Karpas-422 (cell line): ENCODE data around the gene SERINC5. TPM values are rescaled to one million over a fixed set of nuclear protein-coding genes. Genes with fewer than 3 reads are reported as not detected.
"Not testable (repeated sequence)": the region's sequence is repeated elsewhere in the genome, so short reads cannot be mapped to it uniquely, and the experiment has no call there.

Experiments used
- DNase-seq: peaks from one replicate; pipeline ENCODE4 v3.0.0-alpha.2; 2015
- H2AFZ ChIP-seq: fragments of 200-600 bp; sonication (generic); 2 replicates; pipeline ENCODE4 v1.6.1; 2014; ENCODE audit warnings: antibody characterized with exemption, low read length, mixed read lengths
- H3K27ac ChIP-seq: fragments of 200-600 bp; sonication (generic); 2 replicates; pipeline ENCODE4 v1.5.1; 2014; ENCODE audit warnings: mild to moderate bottlenecking, low read length, moderate library complexity
- H3K27me3 ChIP-seq: fragments of 200-600 bp; sonication (generic); 2 replicates; pipeline ENCODE4 v1.6.1; 2014; ENCODE audit warnings: low read length, mixed read lengths
- H3K36me3 ChIP-seq: fragments of 200-600 bp; sonication (generic); 2 replicates; pipeline ENCODE4 v1.6.1; 2014; ENCODE audit warnings: low read length, mixed read lengths; ENCODE audit not compliant: insufficient read depth
- H3K4me1 ChIP-seq: fragments of 200-600 bp; sonication (generic); 2 replicates; pipeline ENCODE4 v1.6.1; 2014; ENCODE audit warnings: mild to moderate bottlenecking, low read length, mixed read lengths
- H3K4me2 ChIP-seq: fragments of 200-600 bp; sonication (generic); 2 replicates; pipeline ENCODE4 v1.6.1; 2014; ENCODE audit warnings: low read length, low read depth, mild to moderate bottlenecking; ENCODE audit not compliant: poor library complexity, severe bottlenecking
- H3K4me3 ChIP-seq: fragments of 200-600 bp; sonication (generic); 2 replicates; pipeline ENCODE4 v1.5.1; 2014; ENCODE audit warnings: mild to moderate bottlenecking, antibody characterized with exemption, low read length, mixed read lengths
- H3K79me2 ChIP-seq: fragments of 200-600 bp; sonication (generic); 2 replicates; pipeline ENCODE4 v1.6.1; 2014; ENCODE audit warnings: mild to moderate bottlenecking, low read length, mixed read lengths
- H3K9ac ChIP-seq: fragments of 200-600 bp; sonication (generic); 2 replicates; pipeline ENCODE4 v1.6.0; 2014; ENCODE audit warnings: low read length
- H3K9me2 ChIP-seq: fragments of 200-600 bp; sonication (generic), shearing (Covaris generic); replicated peaks from 2 replicates; pipeline ENCODE4 v1.6.0; 2014; ENCODE audit warnings: mild to moderate bottlenecking, low read length, moderate library complexity; ENCODE audit not compliant: insufficient read depth
- H3K9me3 ChIP-seq: fragments of 300-700, 200-600 bp; sonication (generic); 2 replicates; pipeline ENCODE4 v1.6.1; 2014; ENCODE audit warnings: low read length, mixed read lengths
- H4K20me1 ChIP-seq: fragments of 200-600 bp; sonication (generic); 2 replicates; pipeline ENCODE4 v1.6.1; 2014; ENCODE audit warnings: mild to moderate bottlenecking, antibody characterized with exemption, low read length, low read depth; ENCODE audit not compliant: insufficient read depth
- total RNA-seq: library from RNA; depleted of rRNA; stranded (reverse); fragments of >200 nt; shearing (Covaris generic); gene quantifications from 2 replicates; pipeline ENCODE4 v1.2.3, GENCODE V29; 2014; ENCODE audit warnings: low replicate concordance

The SERINC5 gene
- total RNA-seq, 1 experiment from 2014 or later, result 4.4 TPM

DNA sequence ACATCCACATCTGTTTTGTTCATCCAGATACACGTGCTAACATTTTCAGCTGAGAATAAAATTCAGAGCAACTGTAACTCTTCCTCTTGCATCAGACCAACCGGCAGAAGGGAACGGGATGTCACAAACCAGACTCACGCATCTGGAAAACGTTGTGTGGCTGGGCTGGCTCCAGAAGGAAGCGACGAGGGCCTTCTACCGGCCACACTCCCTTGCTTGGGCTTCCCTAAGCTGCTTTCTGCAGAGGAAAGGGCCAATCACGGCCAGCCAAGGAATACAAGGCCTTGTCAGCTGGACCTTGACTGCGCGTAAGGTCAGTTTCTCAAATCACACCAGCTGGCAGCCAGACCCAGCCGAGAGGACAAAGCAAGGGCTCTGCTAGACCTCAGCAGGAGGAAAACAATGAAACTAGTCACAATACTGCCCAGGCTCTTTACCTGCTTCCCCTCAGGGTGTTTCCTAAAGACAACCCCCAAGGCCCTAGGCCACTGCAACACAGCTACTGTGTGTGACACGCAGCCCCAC is 114.6 kb downstream of the SERINC5 start:
- H3K79me2 ChIP-seq, result no peaks in the 10 kb centered on the region
- no peak for DNase-seq
- no peaks in the 10 kb centered on the region for H3K9me2 ChIP-seq
- H3K4me2 ChIP-seq, result no peak overlapping the region
- H3K9ac ChIP-seq, result no peak overlapping the region
- H2AFZ ChIP-seq, result no peak overlapping the region
- no peak overlapping the region for H3K27ac ChIP-seq
- H3K4me1 ChIP-seq, result peaks cover 15% of the 10 kb centered on the region
- no peaks in the 10 kb centered on the region for H4K20me1 ChIP-seq
- no peaks in the 10 kb centered on the region for H3K9me3 ChIP-seq
- no peaks in the 10 kb centered on the region for H3K36me3 ChIP-seq
- H3K4me3 ChIP-seq, result no peak overlapping the region
- H3K27me3 ChIP-seq, result no peaks in the 10 kb centered on the region

DNA sequence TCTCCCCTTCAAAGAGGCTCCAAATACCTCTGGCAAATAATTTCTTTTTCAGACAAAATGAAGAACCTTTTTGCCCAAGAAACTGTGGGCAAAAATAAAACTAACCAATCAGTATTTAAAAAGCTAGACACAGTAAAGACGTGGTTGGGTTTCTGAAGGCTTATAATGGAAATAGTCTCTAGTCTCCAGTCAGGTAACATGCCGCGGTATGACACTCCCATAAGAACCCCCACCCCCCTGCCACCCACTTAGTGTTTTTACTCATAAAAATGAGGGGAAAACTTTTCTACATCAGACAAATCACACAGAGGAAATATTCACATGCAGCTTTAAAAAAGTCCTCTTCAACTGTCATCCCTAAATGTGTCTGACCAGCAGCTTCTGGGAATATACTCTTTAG is 115.4 kb downstream of the SERINC5 start:
- H3K9me2 ChIP-seq, result no peaks in the 10 kb centered on the region
- no peaks in the 10 kb centered on the region for H3K79me2 ChIP-seq
- H2AFZ ChIP-seq, result no peak overlapping the region
- H3K27ac ChIP-seq, result no peak overlapping the region
- no peak overlapping the region for H3K9ac ChIP-seq
- H3K4me2 ChIP-seq, result no peak overlapping the region
- H4K20me1 ChIP-seq, result no peaks in the 10 kb centered on the region
- H3K4me3 ChIP-seq, result no peak overlapping the region
- peaks cover 15% of the 10 kb centered on the region for H3K4me1 ChIP-seq
- H3K36me3 ChIP-seq, result no peaks in the 10 kb centered on the region
- DNase-seq, result peak; percentile 23
- no peaks in the 10 kb centered on the region for H3K9me3 ChIP-seq
- H3K27me3 ChIP-seq, result no peaks in the 10 kb centered on the region

GRCh38 chr5:80139466-80139972 is 116.3 kb downstream of the SERINC5 start:
- DNase-seq, result peak; percentile 19
- H3K9ac ChIP-seq, result no peak overlapping the region
- H3K27ac ChIP-seq, result no peak overlapping the region
- H3K4me2 ChIP-seq, result no peak overlapping the region
- no peaks in the 10 kb centered on the region for H3K9me3 ChIP-seq
- H3K79me2 ChIP-seq, result no peaks in the 10 kb centered on the region
- no peaks in the 10 kb centered on the region for H3K9me2 ChIP-seq
- no peaks in the 10 kb centered on the region for H3K27me3 ChIP-seq
- no peak overlapping the region for H3K4me3 ChIP-seq
- H2AFZ ChIP-seq, result no peak overlapping the region
- peaks cover 15% of the 10 kb centered on the region for H3K4me1 ChIP-seq
- no peaks in the 10 kb centered on the region for H4K20me1 ChIP-seq
- H3K36me3 ChIP-seq, result no peaks in the 10 kb centered on the region

DNA sequence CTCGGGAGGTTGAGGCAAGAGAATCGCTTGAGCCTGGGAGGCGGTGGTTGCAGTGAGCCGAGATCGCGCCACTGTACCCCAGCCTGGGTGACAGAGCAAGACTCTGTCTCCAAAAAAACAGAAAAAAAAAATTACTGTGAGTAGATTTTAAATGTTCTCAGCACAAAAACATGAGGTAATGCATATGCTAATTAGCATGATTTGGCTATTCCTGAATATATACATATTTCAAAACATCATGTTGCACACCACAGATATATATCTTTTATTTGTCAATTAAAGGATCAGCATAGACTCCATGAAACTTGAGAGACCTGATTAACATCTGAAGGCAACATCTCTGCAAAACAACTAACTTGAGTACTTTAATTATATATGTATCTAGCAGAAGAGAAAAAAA is 117.4 kb downstream of the SERINC5 start:
- Histone ChIP-seq H3K4me1 (peaks cover 12% of the 10 kb centered on the region), H3K27me3 (no peaks in the 10 kb centered on the region), H2AFZ (no peak overlapping the region), H3K27ac (no peak overlapping the region), H3K9me3 (no peaks in the 10 kb centered on the region), H3K4me2 (no peak overlapping the region), H3K9ac (no peak overlapping the region), H3K36me3 (no peaks in the 10 kb centered on the region), H3K79me2 (no peaks in the 10 kb centered on the region), H3K9me2 (no peaks in the 10 kb centered on the region), H4K20me1 (no peaks in the 10 kb centered on the region), H3K4me3 (no peak overlapping the region)
- peak; percentile 14 for DNase-seq

DNA sequence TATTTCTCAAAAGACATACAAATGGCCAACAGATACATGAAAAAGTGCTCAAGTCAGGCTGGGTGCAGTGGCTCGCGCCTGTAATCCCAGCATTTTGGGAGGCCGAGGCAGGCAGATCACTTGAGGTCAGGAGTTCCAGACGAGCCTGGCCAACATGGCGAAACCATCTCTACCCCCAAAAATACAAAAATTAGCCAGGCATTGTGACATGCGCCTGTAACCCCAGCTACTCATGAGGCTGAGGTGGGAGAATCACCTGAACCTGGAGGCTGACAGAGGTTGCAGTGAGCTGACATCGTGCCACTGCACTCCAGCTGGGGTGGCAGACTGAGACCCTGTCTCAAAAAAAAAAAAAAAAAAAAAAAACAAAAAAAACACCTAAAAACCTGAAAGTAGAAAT is 119.0 kb downstream of the SERINC5 start:
- not testable (repeated sequence) for H3K36me3 ChIP-seq, H3K9me2 ChIP-seq, H3K27me3 ChIP-seq, DNase-seq, H3K79me2 ChIP-seq, H2AFZ ChIP-seq, H3K9ac ChIP-seq, H3K9me3 ChIP-seq, H3K27ac ChIP-seq, H4K20me1 ChIP-seq, H3K4me1 ChIP-seq, H3K4me3 ChIP-seq, H3K4me2 ChIP-seq

- H3K4me3 ChIP-seq, result no peak overlapping the region
- no peaks in the 10 kb centered on the region for H3K36me3 ChIP-seq
- no peak overlapping the region for H3K27ac ChIP-seq
- H3K27me3 ChIP-seq, result no peaks in the 10 kb centered on the region
- H3K9me2 ChIP-seq, result no peaks in the 10 kb centered on the region
- no peaks in the 10 kb centered on the region for H3K4me1 ChIP-seq
- H3K9me3 ChIP-seq, result no peaks in the 10 kb centered on the region
- H3K79me2 ChIP-seq, result no peaks in the 10 kb centered on the region
- DNase-seq, result no peak
- no peak overlapping the region for H3K9ac ChIP-seq
- no peaks in the 10 kb centered on the region for H4K20me1 ChIP-seq
- H2AFZ ChIP-seq, result no peak overlapping the region
- no peak overlapping the region for H3K4me2 ChIP-seq
Observed at GRCh38 chr5:80134876-80135275, 121.0 kb downstream of the SERINC5 start.

- Histone ChIP-seq H3K9me2 (no peaks in the 10 kb centered on the region), H3K4me3 (no peak overlapping the region), H2AFZ (no peak overlapping the region), H3K4me1 (no peaks in the 10 kb centered on the region), H4K20me1 (no peaks in the 10 kb centered on the region), H3K36me3 (no peaks in the 10 kb centered on the region), H3K79me2 (no peaks in the 10 kb centered on the region), H3K9ac (no peak overlapping the region), H3K27ac (no peak overlapping the region), H3K9me3 (no peaks in the 10 kb centered on the region), H3K4me2 (no peak overlapping the region), H3K27me3 (no peaks in the 10 kb centered on the region; the same call in 1 of the 2 replicates)
- no peak for DNase-seq
Observed at GRCh38 chr5:80129146-80129545, 126.7 kb downstream of the SERINC5 start.

- no peaks in the 10 kb centered on the region for H3K9me3 ChIP-seq
- no peak for DNase-seq
- no peak overlapping the region for H2AFZ ChIP-seq
- H3K9ac ChIP-seq, result no peak overlapping the region
- no peak overlapping the region for H3K27ac ChIP-seq
- H3K4me1 ChIP-seq, result no peaks in the 10 kb centered on the region
- no peaks in the 10 kb centered on the region for H3K36me3 ChIP-seq
- no peaks in the 10 kb centered on the region; the same call in 1 of the 2 replicates for H3K27me3 ChIP-seq
- no peaks in the 10 kb centered on the region for H3K79me2 ChIP-seq
- H3K9me2 ChIP-seq, result no peaks in the 10 kb centered on the region
- H3K4me3 ChIP-seq, result no peak overlapping the region
- no peak overlapping the region for H3K4me2 ChIP-seq
- H4K20me1 ChIP-seq, result no peaks in the 10 kb centered on the region
Observed at GRCh38 chr5:80128141-80128540, 127.7 kb downstream of the SERINC5 start.
